ENCODE data around the gene AK8.

Gene AK8

GRCh38 chr9:132756214-132756845 lies 121.8 kb downstream of the AK8 start:
- DNase-seq (ENCODE audit: insufficient read length, low spot score) (no peak), FAIRE-seq (no peak)
- no peak for TF ChIP-seq CTCF (IDR thresholded peaks at IDR 0.05; ENCODE audit: insufficient read depth, missing control alignments)

- no peak for FAIRE-seq
- no peak for DNase-seq (ENCODE audit: insufficient read length, low spot score)
- no peak for TF ChIP-seq CTCF (IDR thresholded peaks at IDR 0.05; ENCODE audit: insufficient read depth, missing control alignments)
Measured at GRCh38 chr9:132755096-132755495, 123.0 kb downstream of the AK8 start.

- DNase-seq (ENCODE audit: insufficient read length, low spot score): no peak
- FAIRE-seq: no peak
- no peak for TF ChIP-seq CTCF (IDR thresholded peaks at IDR 0.05; ENCODE audit: insufficient read depth, missing control alignments)
Measured at GRCh38 chr9:132754236-132754635, 123.8 kb downstream of the AK8 start.

GRCh38 chr9:132753593-132753880 lies 124.5 kb downstream of the AK8 start:
- FAIRE-seq (no peak), DNase-seq (ENCODE audit: insufficient read length, low spot score) (no peak)
- no peak for TF ChIP-seq CTCF (IDR thresholded peaks at IDR 0.05; ENCODE audit: insufficient read depth, missing control alignments)

GRCh38 chr9:132752877-132753592 lies 125.0 kb downstream of the AK8 start:
- no peak for TF ChIP-seq CTCF (IDR thresholded peaks at IDR 0.05; ENCODE audit: insufficient read depth, missing control alignments)
- FAIRE-seq (no peak), DNase-seq (ENCODE audit: insufficient read length, low spot score) (no peak)

GRCh38 chr9:132750668-132751067 lies 127.4 kb downstream of the AK8 start:
- no peak for TF ChIP-seq CTCF (IDR thresholded peaks at IDR 0.05; ENCODE audit: insufficient read depth, missing control alignments)
- no peak for FAIRE-seq
- no peak for DNase-seq (ENCODE audit: insufficient read length, low spot score)

GRCh38 chr9:132749306-132749705 lies 128.8 kb downstream of the AK8 start:
- DNase-seq (ENCODE audit: insufficient read length, low spot score) (no peak), FAIRE-seq (no peak)
- no peak for TF ChIP-seq CTCF (IDR thresholded peaks at IDR 0.05; ENCODE audit: insufficient read depth, missing control alignments)

Data from D721Med (cell line).